DOHH2 (cell line): Measurements from ENCODE around the gene RAI2.

Source experiments
- H3F3A ChIP-seq: fragments of 200-600 bp; sonication (generic), shearing (Covaris generic); 2 replicates; pipeline ENCODE4 v1.6.0; 2016; ENCODE audit warnings: antibody characterized with exemption, mild to moderate bottlenecking; ENCODE audit not compliant: control insufficient read depth, insufficient read depth
- H3K27ac ChIP-seq: fragments of 200-600 bp; sonication (generic); 2 replicates; pipeline ENCODE4 v1.5.1; 2014; ENCODE audit warnings: low read depth, mild to moderate bottlenecking, low read length, moderate library complexity
- H3K27me3 ChIP-seq: fragments of 200-600 bp; sonication (generic); 2 replicates; pipeline ENCODE4 v1.6.1; 2014; ENCODE audit warnings: mild to moderate bottlenecking, low read length, mixed read lengths; ENCODE audit not compliant: control insufficient read depth
- H3K36me3 ChIP-seq: fragments of 200-600 bp; sonication (generic); 2 replicates; pipeline ENCODE4 v1.6.1; 2014; ENCODE audit warnings: mild to moderate bottlenecking, low read length, moderate library complexity, mixed read lengths; ENCODE audit not compliant: control insufficient read depth
- H3K4me1 ChIP-seq: fragments of 200-600 bp; sonication (generic); 2 replicates; pipeline ENCODE4 v1.6.1; 2014; ENCODE audit warnings: mild to moderate bottlenecking, low read length, mixed read lengths; ENCODE audit not compliant: control insufficient read depth
- H3K4me2 ChIP-seq: fragments of 200-600 bp; sonication (generic); 2 replicates; pipeline ENCODE4 v1.6.0; 2014; ENCODE audit warnings: mild to moderate bottlenecking, low read length, moderate library complexity
- H3K4me3 ChIP-seq: fragments of 200-600 bp; sonication (generic); 2 replicates; pipeline ENCODE4 v1.5.1; 2014; ENCODE audit warnings: mild to moderate bottlenecking, low read length, mixed read lengths
- H3K79me2 ChIP-seq: fragments of 200-600 bp; sonication (generic); 2 replicates; pipeline ENCODE4 v1.6.1; 2014; ENCODE audit warnings: mild to moderate bottlenecking, low read length, mixed read lengths; ENCODE audit not compliant: control insufficient read depth
- H3K9me2 ChIP-seq: fragments of 200-600 bp; sonication (generic); replicated peaks from 2 replicates; pipeline ENCODE4 v1.6.1; 2014; ENCODE audit warnings: mild to moderate bottlenecking, low read length, mixed read lengths; ENCODE audit not compliant: control insufficient read depth
- H3K9me3 ChIP-seq: fragments of 200-600 bp; sonication (generic); 2 replicates; pipeline ENCODE4 v1.6.1; 2014; ENCODE audit warnings: antibody characterized with exemption, low read length, mixed read lengths; ENCODE audit not compliant: control insufficient read depth, insufficient read depth
- H4K20me1 ChIP-seq: fragments of 200-600 bp; sonication (generic); 2 replicates; pipeline ENCODE4 v1.6.0; 2014; ENCODE audit warnings: low read depth, mild to moderate bottlenecking, antibody characterized with exemption, low read length, moderate library complexity; ENCODE audit not compliant: control insufficient read depth, insufficient read depth
- EZH2phosphoT487 ChIP-seq: fragments of 200-600 bp; sonication (generic); IDR thresholded peaks from 2 replicates; pipeline ENCODE4 v1.6.1; 2017; ENCODE audit warnings: borderline replicate concordance, mild to moderate bottlenecking, antibody characterized with exemption, low read length, moderate library complexity, mixed read lengths
- TF ChIP-seq, protein P1 (sequence below): fragments of 200-600 bp; sonication (generic); IDR thresholded peaks from one replicate; pipeline ENCODE4 v1.5.1; 2014; ENCODE audit warnings: antibody characterized with exemption, mild to moderate bottlenecking, low read depth, low read length; ENCODE audit not compliant: poor library complexity, severe bottlenecking

RAI2 gene

DNA sequence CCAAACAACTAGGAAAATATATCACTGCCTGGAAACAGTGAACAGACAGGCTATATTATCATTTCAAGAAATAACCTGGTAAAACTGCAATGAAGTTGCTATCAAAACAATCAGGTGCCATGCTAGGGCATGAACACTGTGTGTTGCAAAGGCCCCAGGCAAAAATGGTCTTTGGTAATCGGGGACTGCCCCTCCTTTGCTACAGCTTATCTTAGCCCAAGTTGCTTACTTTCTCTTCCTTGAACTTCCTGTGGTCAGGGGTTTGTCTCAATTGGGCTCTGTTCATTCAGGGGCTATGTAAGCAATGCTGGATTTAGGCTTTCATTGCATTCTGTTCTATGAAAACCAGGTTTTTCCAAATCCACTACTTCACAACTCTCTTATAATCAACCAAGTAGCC lies 93.4 kb downstream of the RAI2 start:
- no peaks in the 10 kb centered on the region for H3K27me3 ChIP-seq
- H3K4me2 ChIP-seq: no peak overlapping the region
- no peak for TF ChIP-seq EZH2phosphoT487
- TF ChIP-seq, protein P1, sequence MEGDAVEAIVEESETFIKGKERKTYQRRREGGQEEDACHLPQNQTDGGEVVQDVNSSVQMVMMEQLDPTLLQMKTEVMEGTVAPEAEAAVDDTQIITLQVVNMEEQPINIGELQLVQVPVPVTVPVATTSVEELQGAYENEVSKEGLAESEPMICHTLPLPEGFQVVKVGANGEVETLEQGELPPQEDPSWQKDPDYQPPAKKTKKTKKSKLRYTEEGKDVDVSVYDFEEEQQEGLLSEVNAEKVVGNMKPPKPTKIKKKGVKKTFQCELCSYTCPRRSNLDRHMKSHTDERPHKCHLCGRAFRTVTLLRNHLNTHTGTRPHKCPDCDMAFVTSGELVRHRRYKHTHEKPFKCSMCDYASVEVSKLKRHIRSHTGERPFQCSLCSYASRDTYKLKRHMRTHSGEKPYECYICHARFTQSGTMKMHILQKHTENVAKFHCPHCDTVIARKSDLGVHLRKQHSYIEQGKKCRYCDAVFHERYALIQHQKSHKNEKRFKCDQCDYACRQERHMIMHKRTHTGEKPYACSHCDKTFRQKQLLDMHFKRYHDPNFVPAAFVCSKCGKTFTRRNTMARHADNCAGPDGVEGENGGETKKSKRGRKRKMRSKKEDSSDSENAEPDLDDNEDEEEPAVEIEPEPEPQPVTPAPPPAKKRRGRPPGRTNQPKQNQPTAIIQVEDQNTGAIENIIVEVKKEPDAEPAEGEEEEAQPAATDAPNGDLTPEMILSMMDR: no peak
- no peaks in the 10 kb centered on the region for H4K20me1 ChIP-seq
- no peaks in the 10 kb centered on the region for H3K79me2 ChIP-seq
- no peaks in the 10 kb centered on the region for H3K9me3 ChIP-seq
- no peaks in the 10 kb centered on the region for H3K4me1 ChIP-seq
- no peak overlapping the region for H3K4me3 ChIP-seq
- H3F3A ChIP-seq: no peaks in the 10 kb centered on the region
- no peaks in the 10 kb centered on the region for H3K9me2 ChIP-seq
- H3K36me3 ChIP-seq: no peaks in the 10 kb centered on the region
- H3K27ac ChIP-seq: no peak overlapping the region

DNA sequence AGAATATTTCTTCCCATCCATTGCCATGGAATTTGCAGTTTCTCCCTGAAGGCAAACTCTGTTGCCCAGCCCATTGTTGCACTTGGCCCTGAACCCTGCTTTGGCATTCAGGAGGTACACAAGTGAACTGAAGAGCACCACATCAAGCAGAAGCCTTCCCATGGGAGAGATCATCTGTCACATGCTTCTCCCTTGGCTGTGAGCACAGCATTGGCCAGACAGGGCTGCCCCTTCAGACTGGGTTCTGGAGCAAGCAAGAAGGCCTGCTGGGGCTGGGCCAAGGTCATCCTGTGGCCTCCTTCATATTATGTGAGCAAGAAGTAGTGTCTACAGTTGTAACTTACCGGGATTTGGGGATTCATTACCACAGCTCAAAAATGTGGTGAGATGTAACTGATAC lies 101.1 kb downstream of the RAI2 start:
- Histone ChIP-seq H3K4me2 (no peak overlapping the region), H3K36me3 (no peaks in the 10 kb centered on the region), H3K79me2 (no peaks in the 10 kb centered on the region), H3K9me3 (no peaks in the 10 kb centered on the region), H4K20me1 (no peaks in the 10 kb centered on the region), H3K9me2 (no peaks in the 10 kb centered on the region), H3K4me1 (no peaks in the 10 kb centered on the region), H3K27ac (no peak overlapping the region), H3K27me3 (no peaks in the 10 kb centered on the region), H3F3A (no peaks in the 10 kb centered on the region), H3K4me3 (no peak overlapping the region)
- no peak for TF ChIP-seq EZH2phosphoT487
- TF ChIP-seq, protein P1: no peak

DNA sequence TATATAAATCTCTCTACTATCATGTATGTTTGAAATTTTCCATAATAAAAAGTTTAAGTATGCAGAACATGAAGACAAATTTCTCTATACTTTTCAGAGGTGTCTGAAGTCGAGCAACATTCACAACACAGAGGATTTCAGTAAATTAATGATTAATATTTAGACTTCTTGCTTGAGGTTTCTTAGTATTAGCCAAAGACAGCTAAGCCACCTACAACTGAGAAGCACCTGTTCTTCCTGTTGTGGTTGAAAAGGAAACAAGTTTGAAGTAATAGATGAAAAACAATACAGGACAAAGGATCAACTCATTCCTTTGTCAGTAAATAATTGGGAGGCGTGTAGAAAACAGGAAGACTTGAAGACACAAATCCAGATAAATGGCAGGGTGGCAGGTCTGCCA lies 102.7 kb downstream of the RAI2 start:
- Histone ChIP-seq H3F3A (no peaks in the 10 kb centered on the region), H3K27me3 (no peaks in the 10 kb centered on the region), H3K9me3 (no peaks in the 10 kb centered on the region), H4K20me1 (no peaks in the 10 kb centered on the region), H3K27ac (no peak overlapping the region), H3K4me1 (no peaks in the 10 kb centered on the region), H3K9me2 (no peaks in the 10 kb centered on the region), H3K79me2 (no peaks in the 10 kb centered on the region), H3K36me3 (no peaks in the 10 kb centered on the region), H3K4me3 (no peak overlapping the region), H3K4me2 (no peak overlapping the region)
- TF ChIP-seq EZH2phosphoT487: no peak
- TF ChIP-seq, protein P1: no peak

DNA sequence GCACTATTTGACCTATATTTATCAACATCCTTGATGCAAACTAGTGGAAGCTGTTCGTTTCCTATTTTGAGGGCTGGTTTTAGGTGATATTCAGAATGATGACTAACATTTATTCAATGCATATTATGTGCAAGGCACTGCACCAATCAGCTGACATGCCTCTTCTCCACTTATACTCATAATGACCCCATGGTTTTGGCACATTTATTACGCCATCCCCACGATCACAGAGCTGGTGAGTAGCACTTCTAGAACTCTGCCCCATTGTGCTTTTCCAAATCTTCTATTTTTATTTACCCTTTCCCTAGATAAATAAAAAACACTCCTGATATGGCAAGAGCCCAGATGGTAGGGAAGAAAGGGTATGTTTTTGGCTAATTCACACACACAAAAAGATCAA lies 110.7 kb downstream of the RAI2 start:
- Histone ChIP-seq H3K9me3 (no peaks in the 10 kb centered on the region), H3K4me1 (no peaks in the 10 kb centered on the region), H3K36me3 (no peaks in the 10 kb centered on the region), H3F3A (no peaks in the 10 kb centered on the region), H3K9me2 (no peaks in the 10 kb centered on the region), H3K4me2 (no peak overlapping the region), H3K4me3 (no peak overlapping the region), H3K79me2 (no peaks in the 10 kb centered on the region), H3K27ac (no peak overlapping the region), H4K20me1 (no peaks in the 10 kb centered on the region), H3K27me3 (no peaks in the 10 kb centered on the region)
- TF ChIP-seq, protein P1: no peak
- TF ChIP-seq EZH2phosphoT487: no peak
